Measurements from ENCODE around the gene SRGAP3.
A peak's percentile ranks its signal among the peaks of the same experiment; 100 is the strongest.

SRGAP3 gene

GRCh38 chr3:9149566-9149965 is 99.9 kb downstream of the SRGAP3 start:
- TF ChIP-seq YY1 (IDR thresholded peaks at IDR 0.05; ENCODE audit: low read depth) = no peak
- no peak for TF ChIP-seq NFIC (IDR thresholded peaks at IDR 0.05)
- TF ChIP-seq TEAD4 (IDR thresholded peaks at IDR 0.05) = no peak
- no peak for TF ChIP-seq REST (IDR thresholded peaks at IDR 0.05; ENCODE audit: low read depth)
- TF ChIP-seq FOXM1 (IDR thresholded peaks at IDR 0.05; ENCODE audit: borderline replicate concordance, low read depth) = no peak
- TF ChIP-seq TCF12 (IDR thresholded peaks at IDR 0.05; ENCODE audit: low read depth) = no peak

GRCh38 chr3:9147896-9148266 is 101.6 kb downstream of the SRGAP3 start:
- TF ChIP-seq RAD21 (IDR thresholded peaks at IDR 0.05; ENCODE audit: low read depth) (no peak), TCF12 (IDR thresholded peaks at IDR 0.05; ENCODE audit: low read depth) (no peak), FOXM1 (IDR thresholded peaks at IDR 0.05; ENCODE audit: borderline replicate concordance, low read depth) (no peak), USF1 (IDR thresholded peaks at IDR 0.05) (no peak), MAX (IDR thresholded peaks at IDR 0.05) (no peak), NFIC (IDR thresholded peaks at IDR 0.05) (no peak), CEBPB (IDR thresholded peaks at IDR 0.05) (no peak), CREB1 (IDR thresholded peaks at IDR 0.05; ENCODE audit: low read depth) (no peak), EP300 (IDR thresholded peaks at IDR 0.05; ENCODE audit: borderline replicate concordance) (no peak), ZBTB7A (IDR thresholded peaks at IDR 0.05; ENCODE audit: low read depth) (no peak), TAF1 (IDR thresholded peaks at IDR 0.05; ENCODE audit: low read depth) (no peak), REST (IDR thresholded peaks at IDR 0.05; ENCODE audit: low read depth) (no peak)

- TF ChIP-seq CREB1 (IDR thresholded peaks at IDR 0.05; ENCODE audit: low read depth) (no peak), ZBTB7A (IDR thresholded peaks at IDR 0.05; ENCODE audit: low read depth) (no peak), TCF12 (IDR thresholded peaks at IDR 0.05; ENCODE audit: low read depth) (peak; percentile 99), FOXM1 (IDR thresholded peaks at IDR 0.05; ENCODE audit: borderline replicate concordance, low read depth) (peak; percentile 76), NFIC (IDR thresholded peaks at IDR 0.05) (peak; percentile 94), USF1 (IDR thresholded peaks at IDR 0.05) (peak; percentile 28; the same call in 1 of the 2 replicates), TEAD4 (IDR thresholded peaks at IDR 0.05) (peak; percentile 92), TAF1 (IDR thresholded peaks at IDR 0.05; ENCODE audit: low read depth) (no peak), EGR1 (IDR thresholded peaks at IDR 0.05) (no peak), CEBPB (IDR thresholded peaks at IDR 0.05) (peak; percentile 62; the same call in 1 of the 2 replicates), MAX (IDR thresholded peaks at IDR 0.05) (peak; percentile 54; the same call in 1 of the 2 replicates), RAD21 (IDR thresholded peaks at IDR 0.05; ENCODE audit: low read depth) (no peak), EP300 (IDR thresholded peaks at IDR 0.05; ENCODE audit: borderline replicate concordance) (peak; percentile 94), YY1 (IDR thresholded peaks at IDR 0.05; ENCODE audit: low read depth) (peak; percentile 51; the same call in 1 of the 2 replicates), REST (IDR thresholded peaks at IDR 0.05; ENCODE audit: low read depth) (no peak)
These were observed 102.1 kb downstream of the SRGAP3 start for GRCh38 chr3:9147215-9147895.

- TF ChIP-seq ZBTB7A (IDR thresholded peaks at IDR 0.05; ENCODE audit: low read depth) (no peak), REST (IDR thresholded peaks at IDR 0.05; ENCODE audit: low read depth) (no peak), RAD21 (IDR thresholded peaks at IDR 0.05; ENCODE audit: low read depth) (0 out of 2 replicates have a peak, but pooled peaks have one; percentile 2), NFIC (IDR thresholded peaks at IDR 0.05) (peak; percentile 85), CEBPB (IDR thresholded peaks at IDR 0.05) (peak; percentile 86), TCF12 (IDR thresholded peaks at IDR 0.05; ENCODE audit: low read depth) (peak; percentile 98), FOXM1 (IDR thresholded peaks at IDR 0.05; ENCODE audit: borderline replicate concordance, low read depth) (peak; percentile 38; the same call in 1 of the 2 replicates), YY1 (IDR thresholded peaks at IDR 0.05; ENCODE audit: low read depth) (no peak), TEAD4 (IDR thresholded peaks at IDR 0.05) (peak; percentile 78), EP300 (IDR thresholded peaks at IDR 0.05; ENCODE audit: borderline replicate concordance) (peak; percentile 94), MAX (IDR thresholded peaks at IDR 0.05) (peak; percentile 80), TAF1 (IDR thresholded peaks at IDR 0.05; ENCODE audit: low read depth) (no peak)
These were observed 102.9 kb downstream of the SRGAP3 start for GRCh38 chr3:9146367-9147071.
